Hepatocyte (in vitro differentiated cells): ENCODE measurements around the gene NPM1.

Source experiments
- CTCF ChIP-seq: fragments of 200-600 bp; sonication (generic); IDR thresholded peaks from 2 replicates; pipeline ENCODE4 v1.5.1; 2016; ENCODE audit warnings: antibody characterized with exemption, mild to moderate bottlenecking; ENCODE audit not compliant: poor library complexity
- EZH2 ChIP-seq: fragments of 200-600 bp; sonication (generic); IDR thresholded peaks from 2 replicates; pipeline ENCODE4 v1.6.1; 2016; ENCODE audit warnings: antibody characterized with exemption, mild to moderate bottlenecking, borderline replicate concordance
- EZH2phosphoT487 ChIP-seq: fragments of 200-600 bp; sonication (generic); IDR thresholded peaks from one replicate; pipeline ENCODE4 v1.6.1; 2018; ENCODE audit warnings: antibody characterized with exemption, mild to moderate bottlenecking, low read depth, moderate library complexity; ENCODE audit not compliant: unreplicated experiment, severe bottlenecking

GRCh38 chr5:171387970-171388815 is 544 bp downstream of the NPM1 start:
- TF ChIP-seq CTCF, result no peak
- TF ChIP-seq EZH2, result no peak
- TF ChIP-seq EZH2phosphoT487, result no peak
